NOMO-1 treated with DMSO at 0.1 percent for 48 hours (cell line): ENCODE measurements around the gene RSPH1.
"Not testable (repeated sequence)": the region's sequence is repeated elsewhere in the genome, so short reads cannot be mapped to it uniquely, and the experiment has no call there.

Experiments used
- DNase-seq: peaks from one replicate; lab custom pipeline; 2025; ENCODE audit not compliant: unreplicated experiment; lab: John Stamatoyannopoulos, UW

RSPH1 gene

GRCh38 chr21:42489006-42489563 lies 6.9 kb downstream of the RSPH1 start:
- DNase-seq, result no peak

DNA sequence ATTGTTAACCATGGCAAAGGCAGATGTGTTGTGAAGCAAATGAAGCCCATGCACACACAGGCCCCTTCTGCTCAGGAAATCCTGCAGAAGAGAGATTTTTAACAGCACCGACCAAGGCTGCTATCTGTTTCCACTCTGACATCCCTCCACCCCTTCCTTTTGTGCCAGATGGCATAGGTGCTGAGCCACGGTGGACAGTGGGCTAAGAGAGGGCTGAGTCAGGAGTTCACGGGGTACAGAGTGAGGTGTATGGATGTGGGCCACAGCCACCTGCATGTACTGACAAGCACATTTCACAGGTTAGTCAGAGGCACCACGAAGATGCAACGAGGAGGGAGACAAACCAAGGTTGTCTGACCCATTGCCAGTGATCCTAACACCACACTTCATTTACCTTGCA lies 9.5 kb downstream of the RSPH1 start:
- no peak for DNase-seq

DNA sequence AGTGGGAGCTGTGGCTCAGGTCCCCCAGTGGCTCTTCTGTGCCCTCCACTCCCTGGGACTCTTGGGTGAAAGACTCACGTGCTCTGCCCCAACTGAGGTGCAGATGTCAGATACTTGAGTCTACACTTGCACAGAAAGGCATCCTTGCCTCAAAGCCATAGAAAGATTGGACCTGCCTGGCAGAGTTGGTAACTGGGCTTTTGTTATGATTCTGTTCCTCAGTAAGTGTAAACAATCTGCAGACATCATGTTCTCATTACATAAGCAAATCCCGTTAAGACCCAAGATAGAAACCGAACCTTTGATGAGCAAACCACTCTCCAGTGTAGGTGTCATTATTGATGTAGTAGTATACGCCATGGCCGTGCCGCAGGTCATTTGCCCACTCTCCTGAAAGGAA lies 10.0 kb downstream of the RSPH1 start:
- no peak for DNase-seq

DNA sequence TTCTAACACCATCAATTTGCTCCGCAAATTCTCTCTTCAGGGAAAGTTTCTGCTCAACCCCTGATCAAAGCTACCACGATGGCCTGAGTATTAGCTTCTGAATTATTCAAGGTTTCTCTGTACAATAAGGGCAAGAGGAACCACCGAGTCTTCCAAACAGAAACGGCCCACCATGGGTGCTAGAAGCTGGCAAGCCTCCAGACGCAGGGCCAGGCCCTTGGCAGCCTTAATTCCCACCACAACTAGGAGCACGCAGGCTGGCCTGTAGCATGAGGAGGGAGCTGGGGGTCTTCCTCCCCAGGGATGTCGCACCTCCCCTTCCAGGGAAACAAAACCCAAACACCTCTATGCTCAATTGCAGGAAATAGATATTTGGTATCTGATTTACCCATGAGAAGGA lies 11.1 kb downstream of the RSPH1 start:
- no peak for DNase-seq

- no peak for DNase-seq
These were observed 14.9 kb downstream of the RSPH1 start for GRCh38 chr21:42481169-42481568.

DNA sequence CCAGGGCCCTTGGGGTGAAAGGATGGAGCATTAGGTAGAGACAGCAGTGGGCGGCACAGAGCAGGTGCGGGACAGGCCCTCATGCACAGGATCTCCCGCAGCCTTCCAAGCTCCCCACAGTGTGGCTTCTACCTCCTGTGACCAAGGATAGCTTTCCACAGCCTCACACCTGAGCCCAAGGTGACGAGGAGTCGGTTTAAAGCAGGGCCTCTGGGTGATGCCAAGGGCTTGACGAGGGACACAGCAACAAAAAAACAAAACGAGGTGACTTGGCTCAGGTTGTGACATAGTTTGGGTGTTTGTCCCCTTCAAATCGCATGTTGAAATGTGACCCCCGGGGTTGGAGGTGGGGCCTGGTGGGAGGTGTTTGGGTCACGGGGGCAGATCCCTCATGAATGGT lies 15.3 kb downstream of the RSPH1 start:
- DNase-seq, result no peak

DNA sequence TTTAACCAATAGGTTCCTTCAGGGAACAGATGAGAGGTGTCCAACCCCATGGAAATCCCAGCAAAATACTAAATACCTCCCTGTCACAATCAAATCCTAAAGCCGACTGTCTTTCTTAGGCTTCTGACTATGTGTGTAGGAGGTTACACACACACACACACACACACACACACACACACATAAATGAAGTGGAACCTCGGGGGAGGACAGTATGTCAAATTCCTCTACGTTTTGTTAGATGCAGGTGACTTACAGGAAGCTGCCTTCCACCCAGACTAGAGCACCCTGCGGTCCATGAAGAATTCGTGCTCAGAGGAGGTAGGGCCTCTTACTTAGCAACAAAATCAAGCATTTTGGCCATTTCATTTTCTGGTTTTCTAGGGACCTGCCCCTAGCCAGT lies 16.4 kb downstream of the RSPH1 start:
- no peak for DNase-seq

DNA sequence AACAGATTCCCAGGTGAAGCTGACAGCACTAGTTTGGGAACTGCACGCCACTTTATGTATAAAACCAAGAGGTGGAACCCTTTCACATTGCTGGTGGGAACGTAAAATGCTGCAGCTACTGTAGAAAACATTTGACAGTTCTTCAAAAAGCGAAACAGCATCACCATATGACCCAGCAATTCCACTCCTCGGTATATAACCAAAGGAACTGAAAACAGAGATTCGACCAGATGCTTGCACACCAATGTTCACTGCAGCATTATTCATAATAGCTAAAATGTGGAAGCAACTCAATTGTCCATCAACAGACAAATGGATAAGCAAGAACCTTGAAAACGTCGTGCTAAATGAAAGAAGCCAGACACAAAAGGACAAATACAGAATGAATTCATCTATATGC lies 17.5 kb downstream of the RSPH1 start:
- no peak for DNase-seq

DNA sequence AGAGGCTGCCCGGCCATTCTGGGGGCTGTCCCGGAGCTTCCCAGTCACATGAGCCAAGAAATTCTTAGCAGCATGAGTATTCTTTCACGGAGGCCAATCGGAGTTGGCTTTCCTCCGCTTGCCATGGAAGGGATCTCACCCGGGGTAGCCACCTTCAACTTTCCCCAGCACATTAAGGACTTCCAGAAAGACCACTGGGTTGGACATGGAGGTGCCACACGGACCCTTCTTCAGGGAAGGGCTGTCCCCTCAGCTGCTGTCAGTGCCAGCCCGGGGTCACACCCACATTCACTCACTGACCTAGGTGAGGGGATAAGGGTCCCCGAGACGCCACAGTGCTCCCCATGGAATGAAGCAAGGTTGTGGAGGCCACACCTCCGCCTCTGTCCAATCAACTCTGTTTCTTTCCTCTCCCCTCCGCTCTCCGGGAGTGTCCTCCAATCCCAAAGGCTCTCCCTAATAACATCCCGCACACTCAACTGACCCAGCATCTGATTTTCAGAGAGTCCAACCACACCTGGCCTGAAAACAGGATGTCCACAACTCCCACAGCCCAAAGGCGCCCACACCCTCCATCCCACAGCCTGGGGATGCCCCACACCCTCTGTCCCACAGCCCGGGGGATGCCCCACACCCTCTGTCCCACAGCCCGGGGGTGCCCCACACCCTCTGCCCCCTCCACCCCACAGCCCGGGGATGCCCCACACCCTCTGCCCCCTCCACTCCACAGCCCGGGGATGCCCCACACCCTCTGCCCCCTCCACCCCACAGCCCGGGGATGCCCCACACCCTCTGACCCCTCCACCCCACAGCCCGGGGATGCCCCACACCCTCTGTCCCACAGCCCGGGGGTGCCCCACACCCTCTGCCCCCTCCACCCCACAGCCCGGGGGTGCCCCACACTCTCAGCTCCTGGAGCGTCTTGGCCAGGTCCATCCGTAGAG lies 19.4 kb downstream of the RSPH1 start:
- no peak for DNase-seq

DNA sequence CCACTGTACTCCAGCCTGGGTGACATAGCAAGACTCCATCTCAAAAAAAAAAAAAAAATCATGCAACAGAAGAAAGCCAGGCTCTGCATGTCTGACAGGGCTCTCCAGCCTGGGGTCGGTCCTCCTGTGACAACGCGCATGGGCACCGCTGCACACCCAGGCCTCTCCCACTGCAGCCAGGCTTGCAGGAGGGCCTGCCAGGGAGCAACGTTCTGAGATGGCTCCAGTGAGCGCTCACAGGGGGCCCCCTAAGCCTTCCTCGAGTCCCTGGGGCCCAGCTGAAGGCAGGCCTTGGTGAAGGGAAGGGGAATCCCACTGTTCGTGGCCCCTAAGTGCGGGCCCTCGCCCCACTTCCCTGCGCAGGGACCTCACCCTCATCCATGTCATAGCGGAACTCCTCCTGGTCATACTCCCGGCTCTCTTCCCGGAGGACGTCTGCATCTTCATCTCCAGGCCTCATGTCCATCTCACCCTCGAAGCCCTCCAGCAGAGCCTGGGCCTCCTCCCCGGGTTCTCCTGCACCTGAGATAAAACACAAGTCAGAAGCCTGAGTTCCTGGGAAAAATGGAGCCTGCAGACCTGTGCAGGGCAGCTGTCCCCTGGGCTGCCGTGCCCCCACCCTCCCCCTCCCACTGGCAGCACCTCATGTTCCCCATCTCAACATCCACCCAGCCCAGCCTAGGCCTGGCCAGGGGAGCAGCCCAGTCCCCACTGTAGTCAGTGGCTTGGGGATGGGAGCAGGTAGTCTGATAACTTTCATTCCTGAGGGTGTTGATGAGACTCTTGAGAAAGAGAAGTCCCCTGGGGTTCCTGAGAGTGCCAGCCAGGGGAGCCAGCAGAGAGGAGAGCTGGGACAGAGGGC lies 20.3 kb downstream of the RSPH1 start:
- no peak for DNase-seq

GRCh38 chr21:42475036-42475435 lies 21.0 kb downstream of the RSPH1 start:
- DNase-seq, result no peak

DNA sequence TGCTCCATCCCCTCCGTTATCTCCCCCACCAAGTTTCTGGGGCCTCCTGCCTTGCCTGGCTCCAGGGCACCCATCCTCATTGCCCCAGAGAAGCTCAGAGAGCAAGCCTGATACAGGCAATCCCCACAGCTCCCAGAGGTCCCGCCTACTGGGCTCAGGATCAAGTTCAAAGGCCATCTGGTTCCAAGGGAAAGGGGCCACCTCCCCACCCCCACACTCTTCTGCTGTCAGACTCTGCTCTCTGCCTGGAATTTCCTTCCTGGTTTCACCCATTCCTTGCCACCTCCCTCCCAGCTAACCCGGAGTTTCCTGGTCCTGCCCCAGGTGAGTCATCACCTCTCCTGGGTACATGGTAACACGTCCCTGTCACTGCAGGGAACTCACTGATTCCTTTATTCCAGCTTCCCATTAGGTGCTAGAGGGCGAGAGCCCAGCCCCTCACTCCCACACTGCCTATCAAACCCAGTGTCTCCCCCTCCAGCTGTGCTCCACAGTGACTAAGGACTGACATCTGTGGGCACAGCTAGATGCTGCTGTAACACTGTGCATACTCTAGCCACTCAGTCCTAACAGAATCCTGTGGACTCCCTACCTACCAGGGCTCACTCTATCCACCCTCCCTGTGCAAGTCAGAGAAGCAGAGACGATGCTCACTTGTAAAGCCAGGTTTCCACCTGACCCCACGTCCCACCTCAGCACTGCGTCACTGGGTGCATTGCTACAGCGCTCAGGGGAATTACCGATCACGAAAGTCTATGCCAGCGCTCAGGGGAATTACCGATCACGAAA lies 21.8 kb downstream of the RSPH1 start:
- DNase-seq, result no peak

DNA sequence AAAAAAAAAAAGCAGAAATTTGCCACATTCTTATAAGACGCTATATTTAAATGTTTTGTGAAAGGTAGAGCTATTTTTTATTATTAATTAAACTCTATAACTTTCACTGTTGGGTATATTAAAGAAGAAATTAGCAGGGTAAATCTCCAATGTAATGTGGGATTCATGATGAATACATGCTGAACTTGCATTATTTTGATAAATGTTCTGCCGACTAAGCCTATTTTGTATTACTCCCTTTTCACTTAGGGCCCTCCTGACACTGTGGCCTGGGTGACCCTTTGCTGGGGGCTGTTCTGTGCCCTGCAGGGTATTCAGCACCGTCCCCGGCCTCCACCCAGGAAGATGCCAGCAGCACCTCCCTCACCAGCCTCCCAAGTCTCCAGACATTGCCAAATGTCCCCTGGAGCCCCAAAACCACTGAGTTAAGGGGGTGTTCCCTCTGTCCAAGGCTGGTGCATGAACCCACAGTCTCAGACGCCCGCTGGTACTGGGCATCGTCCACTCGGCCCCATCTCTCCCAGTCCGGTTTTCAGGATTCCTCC lies 22.5 kb downstream of the RSPH1 start:
- DNase-seq, result no peak

- no peak for DNase-seq
These were observed 23.5 kb downstream of the RSPH1 start for GRCh38 chr21:42472521-42472920.

DNA sequence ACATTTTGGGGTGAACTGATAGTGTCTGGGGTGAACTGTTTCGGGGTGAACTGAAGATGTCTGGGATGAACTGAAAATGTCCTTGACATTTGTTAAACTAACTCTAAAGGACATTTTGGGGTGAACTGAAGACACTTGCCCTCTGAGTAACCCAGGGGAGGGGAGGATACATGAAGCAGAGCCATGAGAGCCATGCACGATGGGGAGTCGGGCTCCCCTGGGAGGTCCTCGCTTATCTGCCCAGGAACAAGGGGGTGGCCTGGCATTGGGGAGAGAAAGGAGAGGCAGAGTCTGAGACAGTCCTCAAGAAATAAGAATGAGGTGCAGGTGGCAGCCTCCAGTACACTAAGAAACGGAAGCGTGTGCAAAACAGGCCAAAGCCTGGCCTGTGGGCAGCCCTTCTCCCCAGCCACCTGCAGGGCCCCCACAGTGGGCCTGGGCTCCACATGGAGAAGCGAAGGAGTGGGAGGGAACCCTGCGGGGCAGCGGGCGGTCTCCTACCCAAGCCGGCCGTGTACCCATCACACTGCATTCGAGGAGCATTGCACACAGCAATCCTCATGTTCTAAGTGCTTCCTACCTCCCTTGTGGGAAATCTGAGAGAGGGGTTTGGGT lies 24.2 kb downstream of the RSPH1 start:
- DNase-seq, result no peak

- DNase-seq, result no peak
These were observed 24.8 kb downstream of the RSPH1 start for GRCh38 chr21:42471206-42471605.

DNA sequence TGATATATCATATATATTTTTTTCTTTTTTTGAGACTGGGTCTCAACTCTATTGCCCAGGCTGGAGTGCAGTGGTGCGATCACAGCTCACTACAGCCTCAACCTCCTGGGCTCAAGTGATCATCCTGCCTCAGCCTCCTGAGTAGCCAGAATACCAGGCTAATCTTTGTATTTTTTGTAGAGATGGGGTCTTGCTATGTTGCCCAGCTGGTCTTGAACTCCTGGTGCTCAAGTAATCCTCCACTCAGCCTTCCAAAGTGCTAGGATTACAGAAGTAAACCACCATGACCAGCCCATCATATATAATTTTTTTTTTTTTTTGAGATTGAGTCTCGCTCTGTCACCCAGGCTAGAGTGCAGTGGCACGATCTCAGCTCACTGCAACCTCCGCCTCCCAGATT lies 26.3 kb downstream of the RSPH1 start:
- DNase-seq, result not testable (repeated sequence)

DNA sequence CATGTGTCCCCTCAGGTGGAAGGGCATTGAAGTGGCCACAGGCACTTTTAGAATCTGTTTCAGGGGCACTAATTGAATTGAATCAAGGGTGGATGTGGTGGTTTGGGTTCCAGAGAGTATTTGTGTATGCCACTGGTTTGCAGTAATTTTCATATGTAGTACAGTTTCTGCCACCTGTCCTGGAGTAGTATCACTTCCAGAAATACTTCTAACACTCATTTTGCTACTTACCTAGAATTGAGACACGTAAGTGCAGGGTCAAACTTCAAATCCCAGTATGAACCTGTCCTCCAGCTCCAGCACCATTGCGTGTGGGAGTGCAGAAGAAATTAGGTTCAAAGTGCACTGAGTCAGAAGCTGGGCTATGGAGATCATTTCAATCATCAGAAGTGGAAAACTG lies 26.8 kb downstream of the RSPH1 start:
- no peak for DNase-seq

DNA sequence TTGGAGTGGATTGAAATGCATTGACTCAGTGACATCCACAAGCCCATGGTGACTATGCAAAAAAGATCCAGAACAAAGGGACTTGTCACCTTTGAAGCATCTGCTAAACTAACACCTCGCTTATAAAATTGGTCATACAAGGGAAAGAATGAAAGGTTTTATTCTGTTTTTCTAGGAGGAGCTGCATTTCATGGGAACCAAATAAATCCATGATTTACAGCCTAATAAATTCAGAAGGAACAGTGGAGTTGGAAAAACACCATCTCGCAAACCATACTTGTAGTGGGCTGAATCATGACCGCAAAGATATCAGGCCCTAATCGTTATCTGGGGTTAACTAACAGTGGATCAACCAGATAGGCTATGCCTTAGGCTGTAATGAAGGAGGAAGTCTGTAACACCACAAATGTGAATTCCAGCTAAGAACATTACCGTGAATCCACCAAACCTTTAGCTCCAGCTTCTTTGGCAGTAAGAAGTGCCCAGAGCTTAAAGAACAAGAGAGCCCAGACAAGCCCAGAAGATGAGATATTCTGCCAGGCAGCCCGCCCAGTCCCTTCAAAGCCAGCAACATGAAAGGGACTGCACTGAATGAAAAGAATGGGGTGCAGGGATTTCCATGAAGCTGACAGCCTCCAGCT lies 27.4 kb downstream of the RSPH1 start:
- no peak for DNase-seq
